Stimulated activated naive CD8-positive, alpha-beta T cell treated with anti-CD3 and anti-CD28 coated beads, Interleukin-15, Interleukin-2, amounts not matched to agents 100 ng/mL and 50 ng/mL, for 24 hours (primary cell): ENCODE measurements around the gene LYPLAL1.
"Not testable (repeated sequence)": the region's sequence is repeated elsewhere in the genome, so short reads cannot be mapped to it uniquely, and the experiment has no call there.

ENCODE experiments used
- H3K27ac Mint-ChIP-seq: one replicate; pipeline ENCODE4 v1.8.0; 2021; ENCODE audit warnings: mild to moderate bottlenecking, mixed read lengths
- H3K27me3 Mint-ChIP-seq: one replicate; pipeline ENCODE4 v1.8.0; 2021; ENCODE audit warnings: mixed read lengths
- H3K36me3 Mint-ChIP-seq: one replicate; pipeline ENCODE4 v1.8.0; 2021; ENCODE audit warnings: low read depth, mixed read lengths
- H3K4me1 Mint-ChIP-seq: one replicate; pipeline ENCODE4 v1.8.0; 2021; ENCODE audit warnings: low read depth, mixed read lengths
- H3K4me3 Mint-ChIP-seq: one replicate; pipeline ENCODE4 v1.8.0; 2021; ENCODE audit warnings: mild to moderate bottlenecking, mixed read lengths
- H3K9me3 Mint-ChIP-seq: one replicate; pipeline ENCODE4 v1.8.0; 2021; ENCODE audit warnings: mixed read lengths

The LYPLAL1 gene

GRCh38 chr1:219220945-219221344, 47.3 kb downstream of the LYPLAL1 start:
- H3K4me1 Mint-ChIP-seq: no peaks in the 10 kb centered on the region
- H3K36me3 Mint-ChIP-seq: peaks cover 28% of the 10 kb centered on the region
- no peaks in the 10 kb centered on the region for H3K9me3 Mint-ChIP-seq
- no peak overlapping the region for H3K4me3 Mint-ChIP-seq
- no peaks in the 10 kb centered on the region for H3K27me3 Mint-ChIP-seq
- H3K27ac Mint-ChIP-seq: no peak overlapping the region

- H3K4me3 Mint-ChIP-seq: no peak overlapping the region
- no peak overlapping the region for H3K27ac Mint-ChIP-seq
- no peaks in the 10 kb centered on the region for H3K27me3 Mint-ChIP-seq
- no peaks in the 10 kb centered on the region for H3K9me3 Mint-ChIP-seq
- H3K36me3 Mint-ChIP-seq: peaks cover 27% of the 10 kb centered on the region
- no peaks in the 10 kb centered on the region for H3K4me1 Mint-ChIP-seq
Measured at GRCh38 chr1:219223496-219223895, 49.8 kb downstream of the LYPLAL1 start.

GRCh38 chr1:219226196-219226595, 52.5 kb downstream of the LYPLAL1 start:
- Mint-ChIP-seq H3K4me1 (no peaks in the 10 kb centered on the region), H3K36me3 (peaks cover 21% of the 10 kb centered on the region), H3K27me3 (no peaks in the 10 kb centered on the region), H3K9me3 (no peaks in the 10 kb centered on the region), H3K27ac (no peak overlapping the region), H3K4me3 (no peak overlapping the region)

GRCh38 chr1:219227360-219228057, 53.8 kb downstream of the LYPLAL1 start:
- H3K4me1 Mint-ChIP-seq: no peaks in the 10 kb centered on the region
- no peak overlapping the region for H3K27ac Mint-ChIP-seq
- H3K27me3 Mint-ChIP-seq: no peaks in the 10 kb centered on the region
- peaks cover 20% of the 10 kb centered on the region for H3K36me3 Mint-ChIP-seq
- H3K4me3 Mint-ChIP-seq: no peak overlapping the region
- H3K9me3 Mint-ChIP-seq: no peaks in the 10 kb centered on the region

DNA sequence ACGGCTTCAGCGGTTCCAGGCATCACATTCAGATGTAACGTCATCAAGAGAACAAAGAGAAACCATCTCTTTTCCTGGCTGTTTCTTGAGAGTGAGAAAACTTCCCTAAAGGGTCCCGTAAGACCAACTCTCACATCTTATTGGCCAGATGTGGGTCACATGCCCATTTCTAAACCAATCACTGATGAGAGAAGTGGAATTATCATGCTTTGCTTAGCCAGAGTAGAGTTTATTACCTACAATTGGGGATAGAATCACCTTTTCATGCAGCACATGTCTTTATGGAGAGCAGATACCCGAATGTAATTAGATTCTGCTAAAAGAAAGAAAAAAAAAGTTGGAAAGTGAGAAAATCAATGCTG, 54.4 kb downstream of the LYPLAL1 start:
- Mint-ChIP-seq H3K36me3 (peaks cover 17% of the 10 kb centered on the region), H3K4me3 (no peak overlapping the region), H3K27ac (no peak overlapping the region)

DNA sequence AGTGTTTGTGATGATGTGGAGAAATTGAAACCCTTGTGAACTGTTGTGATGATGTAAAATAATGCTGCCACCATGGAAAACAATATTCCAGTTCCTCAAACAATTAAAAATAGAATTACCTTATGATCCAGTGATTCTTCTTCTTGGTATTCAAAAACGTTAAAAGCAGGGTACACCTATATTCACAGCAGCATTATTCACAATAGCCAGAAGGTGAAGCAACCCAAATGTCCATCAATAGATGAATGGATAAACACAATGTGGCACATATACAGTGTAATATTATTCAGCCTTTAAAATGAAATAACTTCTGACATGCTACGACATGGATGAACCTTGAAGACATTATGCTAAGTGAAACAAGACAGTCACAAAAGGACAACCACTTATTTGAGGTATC, 59.2 kb downstream of the LYPLAL1 start:
- Mint-ChIP-seq H3K4me3 (no peak overlapping the region), H3K4me1 (no peaks in the 10 kb centered on the region), H3K27ac (no peak overlapping the region), H3K9me3 (no peaks in the 10 kb centered on the region), H3K27me3 (no peaks in the 10 kb centered on the region), H3K36me3 (peaks cover 8% of the 10 kb centered on the region)

More for the DNA sequence above, 54.4 kb downstream of the LYPLAL1 start:
- Mint-ChIP-seq H3K27me3 (no peaks in the 10 kb centered on the region), H3K4me1 (no peaks in the 10 kb centered on the region), H3K9me3 (no peaks in the 10 kb centered on the region)

- H3K4me3 Mint-ChIP-seq: no peak overlapping the region
- no peaks in the 10 kb centered on the region for H3K4me1 Mint-ChIP-seq
- no peaks in the 10 kb centered on the region for H3K27me3 Mint-ChIP-seq
- no peak overlapping the region for H3K27ac Mint-ChIP-seq
- H3K36me3 Mint-ChIP-seq: no peaks in the 10 kb centered on the region
- H3K9me3 Mint-ChIP-seq: no peaks in the 10 kb centered on the region
Measured at GRCh38 chr1:219235903-219236481, 62.3 kb downstream of the LYPLAL1 start.

GRCh38 chr1:219236933-219237610, 63.4 kb downstream of the LYPLAL1 start:
- Mint-ChIP-seq H3K27me3 (no peaks in the 10 kb centered on the region), H3K36me3 (no peaks in the 10 kb centered on the region), H3K4me3 (no peak overlapping the region), H3K4me1 (no peaks in the 10 kb centered on the region), H3K9me3 (no peaks in the 10 kb centered on the region), H3K27ac (no peak overlapping the region)

DNA sequence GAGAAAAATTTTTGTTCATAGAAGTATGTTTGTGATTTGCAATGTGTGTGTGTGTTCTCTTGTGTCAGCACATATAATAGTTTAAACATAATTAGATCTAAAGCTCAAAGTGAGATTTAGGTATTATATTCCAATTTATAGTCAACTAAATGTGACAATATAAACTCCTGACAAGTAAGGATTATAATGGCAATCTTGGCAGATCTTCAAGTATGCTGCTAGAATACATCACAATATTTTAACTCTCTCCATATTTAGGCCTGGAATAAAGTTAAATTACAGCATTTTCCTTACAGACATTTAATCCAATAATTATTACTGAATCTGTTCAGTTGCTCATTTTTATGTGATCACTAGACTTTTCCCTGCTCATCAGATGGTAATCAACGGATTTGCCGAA, 65.8 kb downstream of the LYPLAL1 start:
- Mint-ChIP-seq H3K9me3 (no peaks in the 10 kb centered on the region), H3K27ac (no peak overlapping the region), H3K27me3 (no peaks in the 10 kb centered on the region), H3K36me3 (no peaks in the 10 kb centered on the region), H3K4me1 (no peaks in the 10 kb centered on the region), H3K4me3 (no peak overlapping the region)

DNA sequence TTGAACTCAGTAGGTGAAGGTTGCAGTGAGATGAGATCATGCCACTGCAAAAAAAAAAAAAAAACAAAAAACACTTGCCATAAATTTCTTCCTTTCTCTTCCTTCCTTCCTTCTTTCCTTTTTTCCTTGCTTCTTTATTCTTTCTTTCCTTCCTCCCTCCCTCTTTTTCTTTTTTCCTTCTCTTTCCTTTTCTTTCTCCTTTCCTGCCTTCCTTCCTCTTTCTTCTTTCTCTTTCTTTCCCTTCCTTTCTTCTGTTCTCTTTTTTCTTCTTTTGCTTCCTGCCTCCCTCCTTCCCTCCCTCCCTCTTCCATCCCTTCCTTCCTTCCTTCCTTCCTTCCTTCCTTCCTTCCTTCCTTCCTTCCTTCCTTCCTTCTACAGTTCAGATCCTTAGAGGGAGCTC, 71.2 kb downstream of the LYPLAL1 start:
- Mint-ChIP-seq H3K27ac (no peak overlapping the region), H3K4me1 (no peaks in the 10 kb centered on the region), H3K27me3 (no peaks in the 10 kb centered on the region), H3K9me3 (no peaks in the 10 kb centered on the region), H3K4me3 (no peak overlapping the region), H3K36me3 (no peaks in the 10 kb centered on the region)

- Mint-ChIP-seq H3K9me3 (peaks cover 7% of the 10 kb centered on the region), H3K36me3 (peaks cover 8% of the 10 kb centered on the region), H3K27me3 (no peaks in the 10 kb centered on the region), H3K4me1 (no peaks in the 10 kb centered on the region), H3K27ac (no peak overlapping the region), H3K4me3 (no peak overlapping the region)
Measured at GRCh38 chr1:219247441-219247840, 73.8 kb downstream of the LYPLAL1 start.

- not testable (repeated sequence) for H3K4me1 Mint-ChIP-seq, H3K27me3 Mint-ChIP-seq, H3K27ac Mint-ChIP-seq, H3K4me3 Mint-ChIP-seq
- peaks cover 14% of the 10 kb centered on the region for H3K9me3 Mint-ChIP-seq
- peaks cover 17% of the 10 kb centered on the region for H3K36me3 Mint-ChIP-seq
Measured at GRCh38 chr1:219250468-219250867, 76.8 kb downstream of the LYPLAL1 start.

DNA sequence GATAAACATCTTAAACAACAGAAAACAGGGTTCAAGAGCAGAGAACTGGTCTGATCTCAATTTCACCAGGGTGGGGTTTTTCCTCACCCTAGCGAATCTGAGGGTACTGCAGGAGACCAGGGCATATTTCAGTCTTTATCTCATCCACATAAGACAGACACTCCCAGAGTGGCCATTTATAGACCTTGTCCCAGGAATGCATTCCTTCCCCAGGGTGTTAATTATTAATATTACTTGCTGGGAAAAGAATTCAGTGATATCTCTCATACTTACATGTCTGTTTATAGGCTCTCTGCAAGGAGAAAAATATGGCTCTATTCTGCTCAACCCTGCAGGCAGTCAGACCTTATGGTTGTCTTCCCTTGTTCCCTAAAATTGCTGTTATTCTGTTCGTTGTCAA, 84.1 kb downstream of the LYPLAL1 start:
- peaks cover 20% of the 10 kb centered on the region for H3K36me3 Mint-ChIP-seq
- no peaks in the 10 kb centered on the region for H3K4me1 Mint-ChIP-seq
- no peaks in the 10 kb centered on the region for H3K27me3 Mint-ChIP-seq
- no peak overlapping the region for H3K27ac Mint-ChIP-seq
- H3K4me3 Mint-ChIP-seq: no peak overlapping the region
- H3K9me3 Mint-ChIP-seq: peaks cover 20% of the 10 kb centered on the region

- Mint-ChIP-seq H3K36me3 (peaks cover 12% of the 10 kb centered on the region), H3K9me3 (peaks cover 15% of the 10 kb centered on the region), H3K4me3 (no peak overlapping the region), H3K27ac (no peak overlapping the region), H3K4me1 (no peaks in the 10 kb centered on the region), H3K27me3 (no peaks in the 10 kb centered on the region)
Measured at GRCh38 chr1:219261454-219261853, 87.8 kb downstream of the LYPLAL1 start.
